ENCODE measurements around the gene AIPL1. TPM values are rescaled to one million over a fixed set of nuclear protein-coding genes. Genes with fewer than 3 reads are reported as not detected.

AIPL1 gene
- total and polyA plus RNA-seq, 2 of the 4 experiments (the other 2 are of a cell fraction), result not detected

DNA sequence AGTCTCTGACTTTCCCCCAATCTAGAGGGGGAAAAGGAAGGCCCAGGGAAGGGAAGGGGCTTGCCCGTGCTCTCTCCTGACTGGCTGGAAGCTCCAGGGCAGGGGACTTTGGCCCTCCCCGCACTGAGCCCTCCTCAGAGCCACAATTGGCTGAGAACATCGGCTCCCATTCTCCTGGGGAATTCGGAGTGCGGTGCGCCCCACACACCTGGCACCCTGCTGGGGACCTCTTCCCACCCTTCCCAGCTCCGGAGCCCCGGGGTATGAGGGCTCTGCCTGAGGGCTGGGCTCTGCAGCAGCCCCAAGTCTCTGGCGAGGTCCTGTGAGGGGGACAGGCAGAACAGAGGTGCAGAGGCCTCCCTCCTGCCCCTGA, 45.4 kb upstream of the AIPL1 start:
- Histone ChIP-seq H2AK5ac (ENCODE audit: low read depth, low read length) (no peak overlapping the region), H3K4me1 (ENCODE audit: control insufficient read depth, insufficient read depth, low read length) (peaks cover 3% of the 10 kb centered on the region; the same call in 1 of the 2 replicates), H4K5ac (ENCODE audit: low read depth, low read length) (no peak overlapping the region), H3K4me2 (ENCODE audit: low read depth, low read length) (no peak overlapping the region), H3K9me1 (ENCODE audit: insufficient read depth, low read length) (no peaks in the 10 kb centered on the region), H2AK9ac (replicated peaks; ENCODE audit: low read depth, low read length, poor library complexity) (no peak overlapping the region), H2BK20ac (ENCODE audit: low read depth, low read length) (no peak overlapping the region), H3K18ac (ENCODE audit: low read depth, low read length) (no peak overlapping the region), H3K14ac (replicated peaks; ENCODE audit: low read depth, low read length) (no peak overlapping the region), H3K27ac (ENCODE audit: insufficient read depth, low read length) (no peak overlapping the region), H3K27me3 (ENCODE audit: control insufficient read depth, insufficient read depth, low read length) (peaks cover 16% of the 10 kb centered on the region), H3K36me3 (ENCODE audit: control insufficient read depth, insufficient read depth, low read length) (no peaks in the 10 kb centered on the region), H3K9me3 (ENCODE audit: control insufficient read depth, insufficient read depth, low read length) (no peaks in the 10 kb centered on the region), H4K20me1 (ENCODE audit: insufficient read depth, low read length) (no peaks in the 10 kb centered on the region), H2BK5ac (ENCODE audit: low read depth, low read length, poor library complexity, severe bottlenecking) (no peak overlapping the region), H2BK15ac (ENCODE audit: low read depth, low read length) (no peak overlapping the region), H4K91ac (ENCODE audit: insufficient read depth, low read depth, low read length) (no peak overlapping the region), H4K8ac (ENCODE audit: low read depth in 2 of 2, low read length in 2 of 2) (no peak overlapping the region), H3K9ac (ENCODE audit: low read depth, low read length) (no peak overlapping the region), H3K23ac (ENCODE audit: low read depth, low read length) (no peak overlapping the region), H3K79me1 (ENCODE audit: low read depth in 1 of 2, low read length in 2 of 2) (no peaks in the 10 kb centered on the region), H3K4me3 (ENCODE audit: insufficient read depth, low read depth, low read length) (no peak overlapping the region), H2BK120ac (ENCODE audit: low read depth, low read length) (no peak overlapping the region), H3K4ac (ENCODE audit: low read depth, low read length) (no peak overlapping the region), H2AFZ (replicated peaks; ENCODE audit: low read length, poor library complexity) (no peak overlapping the region), H3K56ac (ENCODE audit: extremely low read depth, insufficient read depth, low read length) (no peak overlapping the region)
- in situ Hi-C loops (cut with MboI; ENCODE audit: low sequenced_read_pairs), result no loop called here
- no peak for TF ChIP-seq RCOR1 (IDR thresholded peaks at IDR 0.05; ENCODE audit: insufficient replicate concordance, low read length)
- TF ChIP-seq MAZ (IDR thresholded peaks at IDR 0.05; ENCODE audit: borderline replicate concordance, low read depth, low read length), result no peak
- no peak for TF ChIP-seq RFX5 (IDR thresholded peaks at IDR 0.05; ENCODE audit: low read depth, low read length)
- no peak for TF ChIP-seq POLR2A (IDR thresholded peaks at IDR 0.05; ENCODE audit: low read depth, low read length)
- TF ChIP-seq CHD1 (IDR thresholded peaks at IDR 0.05; ENCODE audit: low read depth, low read length), result no peak
- no peak for TF ChIP-seq MXI1 (IDR thresholded peaks at IDR 0.05; ENCODE audit: borderline replicate concordance, low read depth, low read length)
- no peak for TF ChIP-seq SMC3 (IDR thresholded peaks at IDR 0.05; ENCODE audit: low read depth, low read length)
- TF ChIP-seq, protein P1, sequence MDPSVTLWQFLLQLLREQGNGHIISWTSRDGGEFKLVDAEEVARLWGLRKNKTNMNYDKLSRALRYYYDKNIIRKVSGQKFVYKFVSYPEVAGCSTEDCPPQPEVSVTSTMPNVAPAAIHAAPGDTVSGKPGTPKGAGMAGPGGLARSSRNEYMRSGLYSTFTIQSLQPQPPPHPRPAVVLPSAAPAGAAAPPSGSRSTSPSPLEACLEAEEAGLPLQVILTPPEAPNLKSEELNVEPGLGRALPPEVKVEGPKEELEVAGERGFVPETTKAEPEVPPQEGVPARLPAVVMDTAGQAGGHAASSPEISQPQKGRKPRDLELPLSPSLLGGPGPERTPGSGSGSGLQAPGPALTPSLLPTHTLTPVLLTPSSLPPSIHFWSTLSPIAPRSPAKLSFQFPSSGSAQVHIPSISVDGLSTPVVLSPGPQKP (IDR thresholded peaks at IDR 0.05; ENCODE audit: borderline replicate concordance, low read depth, low read length), result no peak
- TF ChIP-seq, protein P2, sequence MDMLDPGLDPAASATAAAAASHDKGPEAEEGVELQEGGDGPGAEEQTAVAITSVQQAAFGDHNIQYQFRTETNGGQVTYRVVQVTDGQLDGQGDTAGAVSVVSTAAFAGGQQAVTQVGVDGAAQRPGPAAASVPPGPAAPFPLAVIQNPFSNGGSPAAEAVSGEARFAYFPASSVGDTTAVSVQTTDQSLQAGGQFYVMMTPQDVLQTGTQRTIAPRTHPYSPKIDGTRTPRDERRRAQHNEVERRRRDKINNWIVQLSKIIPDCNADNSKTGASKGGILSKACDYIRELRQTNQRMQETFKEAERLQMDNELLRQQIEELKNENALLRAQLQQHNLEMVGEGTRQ (IDR thresholded peaks at IDR 0.05; ENCODE audit: low read depth, low read length), result no peak
- no peak for TF ChIP-seq RAD21 (IDR thresholded peaks at IDR 0.05; ENCODE audit: low read length)
- TF ChIP-seq BHLHE40 (IDR thresholded peaks at IDR 0.05; ENCODE audit: low read depth, low read length), result no peak
- TF ChIP-seq MAFK (IDR thresholded peaks at IDR 0.05; ENCODE audit: low read depth, low read length), result no peak
- no peak for TF ChIP-seq FOS (IDR thresholded peaks at IDR 0.05; ENCODE audit: low read depth, low read length)
- TF ChIP-seq, protein P3, sequence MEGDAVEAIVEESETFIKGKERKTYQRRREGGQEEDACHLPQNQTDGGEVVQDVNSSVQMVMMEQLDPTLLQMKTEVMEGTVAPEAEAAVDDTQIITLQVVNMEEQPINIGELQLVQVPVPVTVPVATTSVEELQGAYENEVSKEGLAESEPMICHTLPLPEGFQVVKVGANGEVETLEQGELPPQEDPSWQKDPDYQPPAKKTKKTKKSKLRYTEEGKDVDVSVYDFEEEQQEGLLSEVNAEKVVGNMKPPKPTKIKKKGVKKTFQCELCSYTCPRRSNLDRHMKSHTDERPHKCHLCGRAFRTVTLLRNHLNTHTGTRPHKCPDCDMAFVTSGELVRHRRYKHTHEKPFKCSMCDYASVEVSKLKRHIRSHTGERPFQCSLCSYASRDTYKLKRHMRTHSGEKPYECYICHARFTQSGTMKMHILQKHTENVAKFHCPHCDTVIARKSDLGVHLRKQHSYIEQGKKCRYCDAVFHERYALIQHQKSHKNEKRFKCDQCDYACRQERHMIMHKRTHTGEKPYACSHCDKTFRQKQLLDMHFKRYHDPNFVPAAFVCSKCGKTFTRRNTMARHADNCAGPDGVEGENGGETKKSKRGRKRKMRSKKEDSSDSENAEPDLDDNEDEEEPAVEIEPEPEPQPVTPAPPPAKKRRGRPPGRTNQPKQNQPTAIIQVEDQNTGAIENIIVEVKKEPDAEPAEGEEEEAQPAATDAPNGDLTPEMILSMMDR (conservative IDR thresholded peaks at IDR 0.05; ENCODE audit: low read depth, low read length), result no peak
- no peak for TF ChIP-seq CEBPB (IDR thresholded peaks at IDR 0.05; ENCODE audit: low read depth, low read length)
- TF ChIP-seq NFE2L2 (IDR thresholded peaks at IDR 0.05; ENCODE audit: low read depth, low read length), result no peak
- dilution Hi-C loops (cut with HindIII; ENCODE audit: low sequenced_read_pairs, unreplicated experiment), result no loop called here
- BruUV-seq (replicated peaks), result no TSS peak
- ChIA-PET CTCF (no interaction called here), POLR2A (ENCODE audit: unreplicated experiment) (no interaction called here)
- no peak for ATAC-seq (ENCODE audit: low read depth)
- intact Hi-C loops (cut with micrococcal nuclease), result no loop called here
- WGBS, 2 experiments (ENCODE audit: extremely low coverage in 2 of 2, insufficient read length in 1 of 2), result 60% methylated on average over 1 of the region's 9 CpGs; no CpG with 5 or more reads in 1 of the 2 experiments
- no peak for DNase-seq
